Left ventricle myocardium inferior (tissue), 1 donor: Measurements from ENCODE around the gene GLIPR1L1. TPM values are rescaled to one million over a fixed set of nuclear protein-coding genes. Genes with fewer than 3 reads are reported as not detected.

Source experiments
- DNase-seq: peaks from one replicate; pipeline ENCODE4 v3.0.0-alpha.2; 2020
- H3K27ac ChIP-seq: fragments of 200-600 bp; replicated peaks from 2 replicates; pipeline ENCODE4 v1.8.0; 2021
- H3K27me3 ChIP-seq: fragments of 200-600 bp; 2 replicates; pipeline ENCODE4 v1.8.0; 2021; ENCODE audit warnings: low read depth
- H3K36me3 ChIP-seq: fragments of 200-600 bp; 2 replicates; pipeline ENCODE4 v1.8.0; 2021
- H3K4me1 ChIP-seq: fragments of 200-600 bp; 2 replicates; pipeline ENCODE4 v1.8.0; 2021
- H3K4me3 ChIP-seq: fragments of 200-600 bp; 2 replicates; pipeline ENCODE4 v1.8.0; 2021; ENCODE audit warnings: mild to moderate bottlenecking, moderate library complexity
- H3K9me3 ChIP-seq: fragments of 200-600 bp; replicated peaks from 2 replicates; pipeline ENCODE4 v1.8.0; 2021
- CTCF ChIP-seq: fragments of 200-600 bp; IDR thresholded peaks from 2 replicates; pipeline ENCODE4 v1.8.0; 2021; ENCODE audit warnings: antibody characterized with exemption, mild to moderate bottlenecking, borderline replicate concordance
- intact Hi-C: fragments of 100-400 bp; cut with micrococcal nuclease; formaldehyde crosslinking; loops from one replicate; pipeline ENCODE4 v1.11.0; 2022
- total RNA-seq: library from RNA; stranded (reverse); fragmentation: NEBNext Ultra II Directional; extraction: Animal tissue kit (Norgen Biotek cat#: 25700); gene quantifications from one replicate; pipeline ENCODE4 v1.2.1, GENCODE V29; 2021
- donor health status: DM: no; HTN: yes; CAD: no; lungs with severe emphysema.

The GLIPR1L1 gene
- total RNA-seq, 1 donor from 2014 or later = not detected

DNA sequence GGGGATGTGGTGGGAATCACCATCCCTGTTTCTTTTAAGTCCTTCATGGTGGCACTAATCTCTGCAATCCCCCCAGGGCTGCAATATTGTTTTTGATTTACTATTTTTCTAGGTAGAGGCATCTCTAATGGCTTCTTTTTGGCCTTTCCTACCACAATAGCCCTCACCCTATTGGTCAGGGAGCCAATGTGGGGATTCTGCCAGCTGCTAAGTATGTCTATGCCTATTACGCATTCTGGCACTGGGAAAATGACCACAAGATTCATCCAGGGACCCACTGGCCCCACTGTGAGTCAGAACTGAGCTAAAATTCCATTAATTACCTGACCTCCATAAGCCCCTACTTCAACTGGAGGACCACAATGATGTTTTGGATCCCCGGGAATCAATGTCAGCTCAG lies 40.5 kb downstream of the GLIPR1L1 start:
- TF ChIP-seq CTCF = no peak
- Histone ChIP-seq H3K4me3 (no peak overlapping the region), H3K4me1 (no peaks in the 10 kb centered on the region), H3K27me3 (no peaks in the 10 kb centered on the region), H3K9me3 (no peaks in the 10 kb centered on the region), H3K36me3 (no peaks in the 10 kb centered on the region), H3K27ac (no peak overlapping the region)
- intact Hi-C loops = no loop called here
- no peak for DNase-seq

- Histone ChIP-seq H3K4me3 (no peak overlapping the region), H3K9me3 (no peaks in the 10 kb centered on the region), H3K27ac (no peak overlapping the region), H3K27me3 (no peaks in the 10 kb centered on the region), H3K4me1 (no peaks in the 10 kb centered on the region), H3K36me3 (no peaks in the 10 kb centered on the region)
- DNase-seq = no peak
- intact Hi-C loops = no loop called here
- TF ChIP-seq CTCF = no peak
Measured at GRCh38 chr12:75378354-75378753, 43.9 kb downstream of the GLIPR1L1 start.

GRCh38 chr12:75389061-75389460 lies 54.6 kb downstream of the GLIPR1L1 start:
- DNase-seq = no peak
- peak overlapping the region; percentile 76 for H3K4me3 ChIP-seq
- H3K27ac ChIP-seq = peak overlapping the region; percentile 90
- peaks cover 35% of the 10 kb centered on the region for H3K4me1 ChIP-seq
- H3K27me3 ChIP-seq = no peaks in the 10 kb centered on the region
- no peak for TF ChIP-seq CTCF
- H3K9me3 ChIP-seq = peaks cover 6% of the 10 kb centered on the region
- peaks cover 7% of the 10 kb centered on the region for H3K36me3 ChIP-seq
- intact Hi-C loops = no loop called here

DNA sequence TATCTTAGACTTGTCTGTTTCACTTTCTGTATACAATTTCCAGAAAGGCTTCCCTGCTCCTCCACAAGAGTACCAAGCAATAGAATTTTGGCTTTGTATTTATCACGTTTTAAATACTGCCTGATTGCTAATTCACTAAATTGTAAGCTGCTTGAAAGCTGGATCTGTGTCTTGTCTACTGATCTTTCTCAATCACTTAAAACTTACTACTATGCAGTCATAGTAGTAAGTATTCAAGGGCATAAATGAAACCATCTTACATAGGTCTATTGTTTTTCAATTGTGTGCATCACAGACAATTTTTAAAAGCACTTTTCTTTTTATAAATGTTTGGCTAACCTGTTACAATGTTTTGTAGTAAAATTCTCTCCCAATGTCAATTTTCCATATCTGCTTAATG lies 55.2 kb downstream of the GLIPR1L1 start:
- peaks cover 6% of the 10 kb centered on the region for H3K9me3 ChIP-seq
- intact Hi-C loops = no loop called here
- H3K27ac ChIP-seq = peak overlapping the region; percentile 90
- peak overlapping the region; percentile 76 for H3K4me3 ChIP-seq
- TF ChIP-seq CTCF = no peak
- H3K4me1 ChIP-seq = peaks cover 35% of the 10 kb centered on the region
- no peak for DNase-seq
- H3K27me3 ChIP-seq = no peaks in the 10 kb centered on the region
- peaks cover 7% of the 10 kb centered on the region for H3K36me3 ChIP-seq

- H3K4me1 ChIP-seq = peaks cover 35% of the 10 kb centered on the region
- peaks cover 7% of the 10 kb centered on the region for H3K36me3 ChIP-seq
- peaks cover 6% of the 10 kb centered on the region for H3K9me3 ChIP-seq
- peak overlapping the region; percentile 76 for H3K4me3 ChIP-seq
- H3K27me3 ChIP-seq = no peaks in the 10 kb centered on the region
- no peak for DNase-seq
- no peak for TF ChIP-seq CTCF
- peak overlapping the region; percentile 90 for H3K27ac ChIP-seq
- intact Hi-C loops = no loop called here
Measured at GRCh38 chr12:75390156-75390898, 55.9 kb downstream of the GLIPR1L1 start.
